Measurements from ENCODE around the gene TMA7B.

The TMA7B gene

GRCh38 chr22:39958949-39959639 is 1.1 kb upstream of the TMA7B start:
- no peak for DNase-seq (ENCODE audit: low read depth)
- no peak overlapping the region for H3K4me3 ChIP-seq (replicated peaks; ENCODE audit: low read depth, low read length)
- no peak for TF ChIP-seq CTCF (IDR thresholded peaks at IDR 0.05; ENCODE audit: low read length, missing control alignments)

- peak; percentile 98 for DNase-seq (ENCODE audit: low read depth)
- TF ChIP-seq CTCF (IDR thresholded peaks at IDR 0.05; ENCODE audit: low read length, missing control alignments), result no peak
- peak overlapping the region; percentile 7 for H3K4me3 ChIP-seq (replicated peaks; ENCODE audit: low read depth, low read length)
Measured at GRCh38 chr22:39960791-39961746, 872 bp downstream of the TMA7B start.

- no peak for DNase-seq (ENCODE audit: low read depth)
- H3K4me3 ChIP-seq (replicated peaks; ENCODE audit: low read depth, low read length), result no peak overlapping the region
- no peak for TF ChIP-seq CTCF (IDR thresholded peaks at IDR 0.05; ENCODE audit: low read length, missing control alignments)
Measured at GRCh38 chr22:39962071-39962470, 1.9 kb downstream of the TMA7B start.

DNA sequence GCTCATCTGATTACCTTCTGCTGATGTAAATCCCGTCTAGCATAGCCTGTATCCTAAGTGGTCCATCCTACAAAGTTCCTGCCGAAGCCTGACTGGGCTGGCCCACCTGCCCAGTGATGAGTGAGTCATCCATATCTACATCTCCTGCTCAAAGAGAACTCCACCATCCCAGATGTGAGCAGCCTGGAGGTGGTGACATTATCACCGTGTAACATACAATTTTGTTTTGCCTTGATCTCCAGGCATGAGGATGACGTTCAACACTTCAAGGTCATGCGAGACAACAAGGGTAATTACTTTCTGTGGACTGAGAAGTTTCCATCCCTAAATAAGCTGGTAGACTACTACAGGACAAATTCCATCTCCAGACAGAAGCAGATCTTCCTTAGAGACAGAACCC is 5.6 kb downstream of the TMA7B start:
- DNase-seq (ENCODE audit: low read depth), result no peak
- no peak overlapping the region for H3K4me3 ChIP-seq (replicated peaks; ENCODE audit: low read depth, low read length)
- TF ChIP-seq CTCF (IDR thresholded peaks at IDR 0.05; ENCODE audit: low read length, missing control alignments), result no peak

DNA sequence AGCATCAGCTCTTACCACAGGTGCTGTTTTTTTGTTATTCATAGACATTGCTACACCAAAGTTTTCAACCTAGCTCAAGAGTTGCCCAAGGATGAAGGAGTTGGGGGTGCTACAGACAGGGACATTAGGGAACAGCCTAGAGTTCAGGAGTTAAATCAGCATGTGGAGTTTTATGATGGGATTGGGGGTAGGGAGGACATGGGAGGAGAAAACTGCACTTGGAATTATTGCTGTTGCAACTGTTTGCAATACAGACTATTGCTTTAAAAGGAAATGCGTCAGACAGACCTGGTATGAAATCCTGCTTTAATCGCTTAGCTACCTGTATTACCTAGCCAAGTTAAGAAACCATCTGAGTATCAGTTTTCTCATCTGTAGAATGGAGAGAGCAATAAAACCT is 6.3 kb downstream of the TMA7B start:
- no peak for TF ChIP-seq CTCF (IDR thresholded peaks at IDR 0.05; ENCODE audit: low read length, missing control alignments)

GRCh38 chr22:39967103-39967829 is 7.1 kb downstream of the TMA7B start:
- DNase-seq (ENCODE audit: low read depth), result peak; percentile 61
- H3K4me3 ChIP-seq (replicated peaks; ENCODE audit: low read depth, low read length), result no peak overlapping the region
- TF ChIP-seq CTCF (IDR thresholded peaks at IDR 0.05; ENCODE audit: low read length, missing control alignments), result no peak

More for the DNA sequence above, 6.3 kb downstream of the TMA7B start:
- DNase-seq (ENCODE audit: low read depth), result no peak
- H3K4me3 ChIP-seq (replicated peaks; ENCODE audit: low read depth, low read length), result no peak overlapping the region

Data from fibroblast of pulmonary artery (primary cell).